A673 (cell line): ENCODE data around the gene EXOC6. TPM values are rescaled to one million over a fixed set of nuclear protein-coding genes. Genes with fewer than 3 reads are reported as not detected.
A peak's percentile ranks its signal among the peaks of the same experiment; 100 is the strongest.

Experiments used
- BruUV-seq: library from RNA; stranded (reverse); fragments of 400-500 nt; replicated peaks from 2 replicates; lab custom pipeline; 2021; lab: Mats Ljungman, UMichigan
- CTCF ChIA-PET: fragments of 300-600 bp; sonication (Branson Sonifier 250); formaldehyde crosslinking; loops from one replicate; lab custom pipeline; 2022; ENCODE audit warnings: antibody characterized with exemption; lab: Charles Lee
- POLR2A ChIA-PET: fragments of 300-600 bp; sonication (Branson Sonifier 250); formaldehyde crosslinking; loops from one replicate; lab custom pipeline; 2022; ENCODE audit warnings: antibody characterized with exemption; ENCODE audit not compliant: low non-redundant PET; lab: Charles Lee
- DNase-seq: peaks from one replicate; pipeline ENCODE4 v3.0.0-alpha.2; 2015; ENCODE audit warnings: low spot score
- H3K27ac ChIP-seq: fragments of 200-600 bp; sonication (generic); 2 replicates; pipeline ENCODE4 v1.5.1; 2016; ENCODE audit warnings: mixed run types, low read depth, mild to moderate bottlenecking, mixed read lengths, antibody characterized with exemption, low read length; ENCODE audit not compliant: poor library complexity, severe bottlenecking
- H3K27me3 ChIP-seq: fragments of 200-600 bp; sonication (generic); replicated peaks from 2 replicates; pipeline ENCODE4 v1.6.1; 2017; ENCODE audit warnings: mixed run types, low read depth, mild to moderate bottlenecking, mixed read lengths, antibody characterized with exemption, low read length; ENCODE audit not compliant: insufficient read depth, poor library complexity
- H3K36me3 ChIP-seq: fragments of 200-600 bp; sonication (generic); 2 replicates; pipeline ENCODE4 v1.6.1; 2016; ENCODE audit warnings: mixed run types, mild to moderate bottlenecking, mixed read lengths, antibody characterized with exemption, low read length; ENCODE audit not compliant: insufficient read depth, poor library complexity, severe bottlenecking
- H3K4me1 ChIP-seq: fragments of 200-600 bp; sonication (generic); 2 replicates; pipeline ENCODE4 v1.6.1; 2017; ENCODE audit warnings: mixed run types, mild to moderate bottlenecking, mixed read lengths, antibody characterized with exemption, low read length; ENCODE audit not compliant: insufficient read depth, poor library complexity, severe bottlenecking
- H3K4me3 ChIP-seq: fragments of 200-600 bp; sonication (generic); 2 replicates; pipeline ENCODE4 v1.5.1; 2016; ENCODE audit warnings: low read depth, mixed run types, mild to moderate bottlenecking, mixed read lengths, low read length; ENCODE audit not compliant: poor library complexity, severe bottlenecking
- H3K9me3 ChIP-seq: fragments of 200-600 bp; sonication (generic); 2 replicates; pipeline ENCODE4 v1.6.1; 2016; ENCODE audit warnings: mixed run types, low read depth, mild to moderate bottlenecking, mixed read lengths, antibody characterized with exemption, low read length; ENCODE audit not compliant: poor library complexity, severe bottlenecking
- CTCF ChIP-seq: fragments of 300-800, 200-600 bp; sonication (generic); conservative IDR thresholded peaks from 2 replicates; pipeline ENCODE4 v1.5.1; 2017; ENCODE audit warnings: low read depth, mild to moderate bottlenecking, antibody characterized with exemption, low read length, moderate library complexity, mixed read lengths
- EZH2 ChIP-seq: fragments of 200-600 bp; sonication (generic); IDR thresholded peaks from 2 replicates; pipeline ENCODE4 v1.6.1; 2017; ENCODE audit warnings: borderline replicate concordance, low read depth, mild to moderate bottlenecking, mixed read lengths, antibody characterized with exemption, low read length; ENCODE audit not compliant: poor library complexity, severe bottlenecking
- intact Hi-C: fragments of 100-400 bp; cut with micrococcal nuclease; formaldehyde crosslinking; loops from one replicate; pipeline ENCODE4 v1.10.0; 2022; ENCODE audit not compliant: unreplicated experiment
- total RNA-seq: library from RNA; stranded (reverse); gene quantifications from 2 replicates; pipeline ENCODE4 v1.2.3, GENCODE V29; 2021

EXOC6 gene
- total RNA-seq, 1 experiment from 2014 or later, result 35.0 TPM

GRCh38 chr10:92846854-92847201 is 1.5 kb upstream of the EXOC6 start:
- intact Hi-C loops, result loop anchor here (10.0 kb wide), 1 partner anchor 252 kb away; the partner anchor contains the start of gene KIF11
- no TSS peak for BruUV-seq
- Histone ChIP-seq H3K36me3 (no peaks in the 10 kb centered on the region), H3K27ac (no peak overlapping the region), H3K4me1 (peaks cover 8% of the 10 kb centered on the region), H3K27me3 (no peaks in the 10 kb centered on the region), H3K4me3 (no peak overlapping the region), H3K9me3 (no peaks in the 10 kb centered on the region)
- TF ChIP-seq EZH2 (no peak), CTCF (no peak)
- ChIA-PET CTCF (interaction anchor here (0.5 to 0.7 kb wide), 2 partner anchors 8 to 354 kb away, joined by 3 read pairs; no protein-coding TSS in a partner anchor), POLR2A (no interaction called here)
- no peak for DNase-seq

DNA sequence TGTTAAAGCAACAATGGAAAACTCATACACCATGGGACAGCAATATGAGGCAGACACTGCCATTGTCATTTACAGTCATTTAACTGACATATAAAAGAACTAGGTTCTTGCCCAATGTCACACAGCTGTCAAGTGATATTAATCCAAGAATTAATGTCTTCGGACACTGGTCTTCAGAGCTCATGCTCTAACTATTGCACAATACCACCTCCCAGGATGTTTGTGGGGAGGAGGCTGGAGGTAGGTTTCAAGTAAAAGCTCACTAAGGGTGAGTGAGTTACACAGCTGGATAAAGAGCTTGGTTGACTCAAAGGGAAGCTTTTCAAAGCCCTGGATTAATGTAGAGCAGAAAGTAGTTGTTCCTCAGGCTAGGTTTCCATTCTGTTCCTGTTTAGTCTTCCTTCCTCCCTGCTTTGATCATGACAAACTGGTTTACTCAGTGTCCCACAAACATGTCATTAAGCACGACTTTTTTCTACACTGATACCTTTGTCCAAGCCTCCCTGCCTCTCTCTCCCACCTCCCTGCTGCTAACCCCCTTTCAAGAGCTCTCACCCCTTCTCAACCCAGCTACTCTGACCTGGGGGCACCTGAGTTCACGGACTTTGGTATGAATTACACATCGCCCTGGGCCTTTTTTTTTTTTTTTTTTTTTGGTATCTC is 987 bp upstream of the EXOC6 start:
- no peaks in the 10 kb centered on the region for H3K36me3 ChIP-seq
- intact Hi-C loops, result loop anchor here (10.0 kb wide), 1 partner anchor 253 kb away; the partner anchor contains the start of gene KIF11
- no peaks in the 10 kb centered on the region for H3K9me3 ChIP-seq
- no peaks in the 10 kb centered on the region for H3K27me3 ChIP-seq
- H3K4me3 ChIP-seq, result no peak overlapping the region
- POLR2A ChIA-PET, result no interaction called here
- CTCF ChIA-PET, result interaction anchor here (0.5 to 1.4 kb wide), 3 partner anchors 8 to 355 kb away, joined by 3 to 4 read pairs (median 3); no protein-coding TSS in a partner anchor
- no peak for DNase-seq
- no peak for TF ChIP-seq EZH2
- no peak for TF ChIP-seq CTCF
- peaks cover 8% of the 10 kb centered on the region for H3K4me1 ChIP-seq
- no TSS peak for BruUV-seq
- H3K27ac ChIP-seq, result no peak overlapping the region

GRCh38 chr10:92848037-92848440 is 281 bp upstream of the EXOC6 start:
- POLR2A ChIA-PET, result interaction anchor here (0.6 kb wide), 1 partner anchor 12 kb away, joined by 10 read pairs; no protein-coding TSS in a partner anchor
- CTCF ChIA-PET, result interaction anchor here (0.6 to 1.4 kb wide), 4 partner anchors 9 to 1698 kb away, joined by 3 to 4 read pairs (median 4); no protein-coding TSS in a partner anchor
- BruUV-seq, result no TSS peak

More at GRCh38 chr10:92848037-92848440, 281 bp upstream of the EXOC6 start:
- intact Hi-C loops, result loop anchor here (10.0 kb wide), 1 partner anchor 253 kb away; the partner anchor contains the start of gene KIF11
- no peak for TF ChIP-seq EZH2
- TF ChIP-seq CTCF, result no peak
- no peak for DNase-seq
- H3K4me1 ChIP-seq, result peaks cover 8% of the 10 kb centered on the region
- H3K4me3 ChIP-seq, result peak overlapping the region; percentile 84
- H3K36me3 ChIP-seq, result no peaks in the 10 kb centered on the region
- no peaks in the 10 kb centered on the region for H3K9me3 ChIP-seq
- no peaks in the 10 kb centered on the region for H3K27me3 ChIP-seq
- peak overlapping the region; percentile 93 for H3K27ac ChIP-seq
